Fibroblast of mammary gland (primary cell): ENCODE data around the gene RRP15.

Experiments
- DNase-seq: peaks from one replicate; pipeline ENCODE4 v3.0.0-alpha.2; 2010; ENCODE audit warnings: low read depth
- H3K4me3 ChIP-seq: 2 replicates; pipeline ENCODE4 v1.5.1; 2011; ENCODE audit warnings: low read depth, mild to moderate bottlenecking, low read length, moderate library complexity; ENCODE audit not compliant: control insufficient read depth
- TF ChIP-seq, protein P1 (sequence below): conservative IDR thresholded peaks from 2 replicates; pipeline ENCODE4 v1.5.1; 2011; ENCODE audit warnings: low read depth, low read length, inconsistent platforms; ENCODE audit not compliant: control insufficient read depth, insufficient read depth

RRP15 gene, protein sequence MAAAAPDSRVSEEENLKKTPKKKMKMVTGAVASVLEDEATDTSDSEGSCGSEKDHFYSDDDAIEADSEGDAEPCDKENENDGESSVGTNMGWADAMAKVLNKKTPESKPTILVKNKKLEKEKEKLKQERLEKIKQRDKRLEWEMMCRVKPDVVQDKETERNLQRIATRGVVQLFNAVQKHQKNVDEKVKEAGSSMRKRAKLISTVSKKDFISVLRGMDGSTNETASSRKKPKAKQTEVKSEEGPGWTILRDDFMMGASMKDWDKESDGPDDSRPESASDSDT

DNA sequence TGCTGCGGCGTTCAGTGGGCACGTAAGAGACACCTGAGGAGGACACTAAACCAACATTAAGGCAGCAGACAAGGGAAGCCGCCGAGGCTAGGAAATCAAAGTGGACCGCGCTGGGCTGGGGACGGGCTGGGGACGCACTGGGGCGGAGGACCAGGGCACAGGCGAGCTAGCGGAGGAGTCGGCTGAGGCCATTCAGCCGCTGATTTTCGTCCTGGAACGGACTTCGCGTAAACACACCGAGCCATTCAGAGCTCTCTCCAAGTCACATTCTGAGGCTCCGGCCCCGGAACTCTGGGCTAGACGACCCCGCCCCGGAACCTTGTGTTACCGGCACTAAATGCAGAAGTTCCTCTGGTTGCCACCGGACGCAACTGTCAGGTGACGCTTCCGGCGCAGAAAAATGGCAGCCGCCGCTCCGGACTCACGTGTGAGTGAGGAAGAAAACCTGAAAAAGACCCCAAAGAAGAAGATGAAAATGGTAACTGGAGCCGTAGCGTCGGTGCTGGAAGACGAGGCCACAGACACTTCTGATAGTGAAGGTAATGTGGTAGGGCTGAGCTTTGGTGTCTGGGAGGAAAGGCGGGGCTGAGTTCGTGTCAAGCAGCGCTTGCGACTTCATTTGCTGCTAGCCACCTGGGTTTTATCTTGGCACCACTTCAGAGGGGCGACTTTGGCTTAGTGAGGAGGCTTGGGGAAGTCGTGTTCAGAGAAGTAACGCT, at the start of gene RRP15:
TSS of gene RRP15 (plus strand) at position 377 of the 719 bp plus-strand sequence. CDS start at position 401, 24 bp downstream.
- DNase-seq = peak; percentile 89
- TF ChIP-seq, protein P1, sequence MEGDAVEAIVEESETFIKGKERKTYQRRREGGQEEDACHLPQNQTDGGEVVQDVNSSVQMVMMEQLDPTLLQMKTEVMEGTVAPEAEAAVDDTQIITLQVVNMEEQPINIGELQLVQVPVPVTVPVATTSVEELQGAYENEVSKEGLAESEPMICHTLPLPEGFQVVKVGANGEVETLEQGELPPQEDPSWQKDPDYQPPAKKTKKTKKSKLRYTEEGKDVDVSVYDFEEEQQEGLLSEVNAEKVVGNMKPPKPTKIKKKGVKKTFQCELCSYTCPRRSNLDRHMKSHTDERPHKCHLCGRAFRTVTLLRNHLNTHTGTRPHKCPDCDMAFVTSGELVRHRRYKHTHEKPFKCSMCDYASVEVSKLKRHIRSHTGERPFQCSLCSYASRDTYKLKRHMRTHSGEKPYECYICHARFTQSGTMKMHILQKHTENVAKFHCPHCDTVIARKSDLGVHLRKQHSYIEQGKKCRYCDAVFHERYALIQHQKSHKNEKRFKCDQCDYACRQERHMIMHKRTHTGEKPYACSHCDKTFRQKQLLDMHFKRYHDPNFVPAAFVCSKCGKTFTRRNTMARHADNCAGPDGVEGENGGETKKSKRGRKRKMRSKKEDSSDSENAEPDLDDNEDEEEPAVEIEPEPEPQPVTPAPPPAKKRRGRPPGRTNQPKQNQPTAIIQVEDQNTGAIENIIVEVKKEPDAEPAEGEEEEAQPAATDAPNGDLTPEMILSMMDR = no peak
- H3K4me3 ChIP-seq = peak within 1 kb of the TSS; percentile 99

DNA sequence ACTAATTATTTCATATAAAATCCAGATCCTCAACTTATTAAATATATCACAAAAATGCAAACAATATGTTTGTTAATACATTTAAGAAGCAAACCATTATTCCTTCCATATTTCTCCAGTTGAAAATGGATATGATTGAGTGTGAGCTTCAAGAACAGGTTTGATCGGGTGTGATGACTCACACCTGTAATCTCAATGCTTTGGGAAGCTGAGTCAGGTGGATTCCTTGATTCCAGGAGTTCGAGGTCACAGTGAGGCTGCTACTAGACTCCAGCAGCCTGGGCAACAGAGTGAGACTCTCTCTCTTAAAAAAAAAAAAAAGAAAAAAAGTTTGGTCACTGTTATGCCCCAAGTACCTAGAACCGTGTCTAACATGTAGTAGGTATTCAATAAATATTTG, 42.9 kb upstream of the RRP15 start:
- no peak for DNase-seq
- no peak overlapping the region for H3K4me3 ChIP-seq
- TF ChIP-seq, protein P1 = no peak

DNA sequence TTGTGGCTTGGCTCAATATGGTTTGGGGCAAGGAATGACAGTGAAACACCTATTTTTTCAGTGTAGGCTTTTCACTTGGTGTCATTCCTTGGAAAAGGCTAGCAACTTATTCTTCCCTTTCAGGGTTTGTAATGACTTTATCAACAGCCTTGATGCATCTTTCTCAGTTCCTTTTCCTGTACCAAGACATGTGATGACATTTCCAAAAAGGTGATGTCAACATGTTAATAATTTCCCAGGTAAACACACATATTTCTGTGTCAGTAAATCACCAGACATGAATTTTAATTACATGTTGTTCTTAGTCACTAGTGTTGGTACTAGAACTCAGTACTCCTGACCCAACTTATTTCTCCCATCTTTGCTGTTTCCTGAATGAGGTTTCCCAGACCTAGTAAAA, 37.8 kb upstream of the RRP15 start:
- TF ChIP-seq, protein P1 = no peak
- H3K4me3 ChIP-seq = no peak overlapping the region
- DNase-seq = no peak

DNA sequence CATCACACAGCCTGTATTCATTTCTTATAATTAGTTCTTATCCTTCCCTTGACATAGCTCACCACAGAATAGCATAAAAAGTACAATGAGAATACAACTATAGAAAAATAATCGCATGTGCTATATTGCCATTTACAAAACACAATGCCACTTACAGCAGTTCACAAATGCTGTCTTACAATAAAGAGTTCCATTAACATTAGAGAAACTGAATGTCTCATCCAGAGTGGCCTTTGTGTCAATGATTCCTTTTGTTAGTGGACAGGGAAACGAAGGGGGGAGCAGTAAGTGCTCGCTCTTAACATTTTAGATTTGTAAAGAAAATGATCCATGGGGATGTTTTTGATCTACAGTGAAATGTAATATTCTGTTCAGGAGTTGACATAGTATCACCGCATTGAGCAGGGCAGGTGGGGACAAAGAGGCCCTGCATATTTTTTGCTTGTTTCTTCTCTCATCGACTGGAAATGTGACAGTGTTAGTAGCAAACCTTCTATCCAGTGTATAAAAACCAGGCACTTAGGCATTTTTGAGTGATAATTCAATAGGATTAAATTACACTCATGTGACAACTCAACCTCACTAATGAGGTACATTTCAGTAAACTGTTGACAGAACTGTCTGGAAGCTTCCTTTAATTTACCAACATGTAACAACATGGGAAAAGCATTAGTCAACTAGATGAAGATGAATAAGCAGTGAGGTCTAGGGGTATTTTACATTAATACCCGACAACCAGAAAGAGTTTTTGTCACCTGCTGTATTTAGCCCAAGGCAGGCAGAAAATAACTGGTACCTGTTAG, 35.6 kb upstream of the RRP15 start:
- DNase-seq = no peak
- TF ChIP-seq, protein P1 = no peak
- H3K4me3 ChIP-seq = no peak overlapping the region

DNA sequence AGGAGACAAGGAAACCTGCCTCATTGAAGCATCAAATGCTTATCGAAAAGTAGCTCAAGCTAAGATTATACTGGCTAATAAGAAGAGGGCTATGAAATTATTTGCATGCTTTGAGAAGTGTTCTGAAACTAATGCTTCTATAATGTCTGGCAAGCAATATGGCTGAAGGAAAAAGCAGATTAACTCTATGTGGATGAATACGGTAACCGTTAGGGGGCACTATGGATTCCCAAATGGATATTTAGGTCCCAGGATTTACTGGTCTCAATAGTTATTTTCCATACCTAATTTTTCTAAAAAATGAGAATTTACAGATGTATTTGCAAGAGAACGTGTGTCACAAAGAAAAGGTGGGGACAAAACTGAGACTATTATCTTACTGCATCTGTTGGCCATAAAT, 34.6 kb upstream of the RRP15 start:
- TF ChIP-seq, protein P1 = peak; percentile 23
- H3K4me3 ChIP-seq = no peak overlapping the region
- DNase-seq = no peak

DNA sequence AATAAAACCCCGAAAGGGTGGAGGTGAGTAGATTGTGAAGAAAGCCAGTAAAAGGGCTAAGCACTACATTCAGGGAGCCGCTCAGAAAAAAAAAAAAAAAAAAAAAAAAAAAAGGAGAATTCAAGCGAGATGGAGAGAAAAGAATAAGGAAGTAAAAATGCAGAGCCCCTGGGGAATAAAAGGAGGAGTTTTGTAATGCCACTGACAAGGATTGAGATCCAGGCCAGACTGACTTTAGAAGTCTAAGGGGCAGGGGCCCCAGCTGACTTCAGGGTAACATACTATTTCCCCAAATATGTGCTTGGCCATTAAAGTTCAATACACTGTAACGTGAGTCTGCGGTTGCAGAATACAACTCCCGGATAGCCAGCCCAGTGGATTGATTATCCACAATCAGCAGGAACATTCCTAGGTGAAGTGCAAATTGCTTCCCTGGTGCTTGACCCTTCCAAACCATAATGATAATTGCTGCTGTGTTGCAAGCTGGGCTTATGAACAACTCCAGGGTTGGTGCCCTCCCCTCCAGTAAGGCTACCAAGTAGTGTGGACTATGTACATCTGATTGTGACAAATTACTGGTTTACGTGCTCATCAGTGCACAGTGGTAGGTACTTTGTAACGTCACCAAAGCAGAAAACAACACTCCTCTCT, 30.7 kb upstream of the RRP15 start:
- DNase-seq = no peak
- H3K4me3 ChIP-seq = no peak overlapping the region
- TF ChIP-seq, protein P1 = no peak
